KMS-11 (cell line): ENCODE data around the gene PYY.

Source experiments
- H2AFZ ChIP-seq: fragments of 200-600 bp; sonication (generic); 2 replicates; pipeline ENCODE4 v1.6.1; 2016; ENCODE audit warnings: antibody characterized with exemption, mixed run types, low read depth
- H3K27ac ChIP-seq: fragments of 200-600 bp; sonication (generic); 2 replicates; pipeline ENCODE4 v1.6.1; 2016; ENCODE audit warnings: mild to moderate bottlenecking, mixed run types
- H3K27me3 ChIP-seq: fragments of 200-600 bp; sonication (generic); 2 replicates; pipeline ENCODE4 v1.6.1; 2017; ENCODE audit warnings: mild to moderate bottlenecking, low read depth, mixed run types, moderate library complexity; ENCODE audit not compliant: insufficient read depth
- H3K36me3 ChIP-seq: fragments of 200-600 bp; sonication (generic); 2 replicates; pipeline ENCODE4 v1.6.1; 2017; ENCODE audit warnings: mild to moderate bottlenecking, mixed run types; ENCODE audit not compliant: insufficient read depth
- H3K4me1 ChIP-seq: fragments of 200-600 bp; sonication (generic); 2 replicates; pipeline ENCODE4 v1.6.1; 2016; ENCODE audit warnings: mild to moderate bottlenecking, low read depth, mixed run types; ENCODE audit not compliant: poor library complexity, severe bottlenecking
- H3K4me2 ChIP-seq: fragments of 200-600 bp; sonication (generic); 2 replicates; pipeline ENCODE4 v1.7.0; 2016; ENCODE audit warnings: mild to moderate bottlenecking, mixed run types
- H3K4me3 ChIP-seq: fragments of 200-600 bp; sonication (generic); IDR thresholded peaks from 2 replicates; pipeline ENCODE4 v1.6.1; 2017; ENCODE audit warnings: low read depth, low read length, mixed read lengths; ENCODE audit not compliant: insufficient read depth
- H3K79me2 ChIP-seq: fragments of 200-600 bp; sonication (generic); 2 replicates; pipeline ENCODE4 v1.6.1; 2016; ENCODE audit warnings: low read depth, mixed run types; ENCODE audit not compliant: insufficient read depth
- H3K9ac ChIP-seq: fragments of 200-600 bp; sonication (generic); 2 replicates; pipeline ENCODE4 v1.6.1; 2016; ENCODE audit warnings: mild to moderate bottlenecking, mixed run types
- H4K20me1 ChIP-seq: fragments of 200-600 bp; sonication (generic); 2 replicates; pipeline ENCODE4 v1.6.1; 2016; ENCODE audit warnings: mild to moderate bottlenecking, mixed run types; ENCODE audit not compliant: insufficient read depth
- CTCF ChIP-seq: fragments of 200-600 bp; sonication (generic); conservative IDR thresholded peaks from 2 replicates; pipeline ENCODE4 v1.6.1; 2017; ENCODE audit warnings: low read depth, mild to moderate bottlenecking, antibody characterized with exemption, low read length, moderate library complexity, mixed read lengths

Gene PYY

GRCh38 chr17:43949781-43950180, 4.0 kb downstream of the PYY start:
- Histone ChIP-seq H3K4me3 (no peak overlapping the region), H4K20me1 (no peaks in the 10 kb centered on the region), H3K27ac (no peak overlapping the region), H2AFZ (no peak overlapping the region), H3K79me2 (no peaks in the 10 kb centered on the region), H3K4me2 (no peak overlapping the region), H3K9ac (no peak overlapping the region), H3K27me3 (no peaks in the 10 kb centered on the region; the same call in 1 of the 2 replicates), H3K4me1 (no peaks in the 10 kb centered on the region), H3K36me3 (no peaks in the 10 kb centered on the region)
- TF ChIP-seq CTCF: no peak

- H3K79me2 ChIP-seq: no peaks in the 10 kb centered on the region
- no peak for TF ChIP-seq CTCF
- H3K27ac ChIP-seq: no peak overlapping the region
- no peak overlapping the region for H2AFZ ChIP-seq
- H3K27me3 ChIP-seq: no peaks in the 10 kb centered on the region; the same call in 1 of the 2 replicates
- H3K36me3 ChIP-seq: no peaks in the 10 kb centered on the region
- H3K4me2 ChIP-seq: no peak overlapping the region
- peaks cover 4% of the 10 kb centered on the region for H3K4me1 ChIP-seq
- H3K9ac ChIP-seq: no peak overlapping the region
- H3K4me3 ChIP-seq: no peak overlapping the region
- no peaks in the 10 kb centered on the region for H4K20me1 ChIP-seq
Observed at GRCh38 chr17:43946781-43947180, 7.0 kb downstream of the PYY start.

GRCh38 chr17:43945074-43945829, 8.5 kb downstream of the PYY start:
- no peaks in the 10 kb centered on the region for H3K79me2 ChIP-seq
- no peaks in the 10 kb centered on the region for H3K36me3 ChIP-seq
- peaks cover 4% of the 10 kb centered on the region for H3K4me1 ChIP-seq
- no peaks in the 10 kb centered on the region for H4K20me1 ChIP-seq
- no peak overlapping the region for H3K4me2 ChIP-seq
- H2AFZ ChIP-seq: no peak overlapping the region
- H3K27ac ChIP-seq: no peak overlapping the region
- no peak overlapping the region for H3K4me3 ChIP-seq
- no peaks in the 10 kb centered on the region for H3K27me3 ChIP-seq
- H3K9ac ChIP-seq: no peak overlapping the region
- TF ChIP-seq CTCF: no peak

GRCh38 chr17:43942051-43942685, 11.6 kb downstream of the PYY start, which contains the start of gene PPY:
Gene PPY (minus strand): TSS chr17:43942476. CDS start chr17:43941654, 822 bp downstream.
- Histone ChIP-seq H4K20me1 (no peaks in the 10 kb centered on the region), H3K36me3 (no peaks in the 10 kb centered on the region), H3K4me2 (no peak within 1 kb of the TSS), H3K27me3 (peaks cover 8% of the 10 kb centered on the region; the same call in 1 of the 2 replicates), H3K4me3 (no peak within 1 kb of the TSS), H3K27ac (no peak within 1 kb of the TSS), H3K79me2 (no peaks in the 10 kb centered on the region), H2AFZ (no peak within 1 kb of the TSS), H3K9ac (no peak within 1 kb of the TSS), H3K4me1 (peaks cover 4% of the 10 kb centered on the region)
- no peak for TF ChIP-seq CTCF
